ENCODE data around the gene BCCIP. TPM values are rescaled to one million over a fixed set of nuclear protein-coding genes. Genes with fewer than 3 reads are reported as not detected.

Gene BCCIP
- total RNA-seq, 1 experiment from 2014 or later = 49.3 TPM

DNA sequence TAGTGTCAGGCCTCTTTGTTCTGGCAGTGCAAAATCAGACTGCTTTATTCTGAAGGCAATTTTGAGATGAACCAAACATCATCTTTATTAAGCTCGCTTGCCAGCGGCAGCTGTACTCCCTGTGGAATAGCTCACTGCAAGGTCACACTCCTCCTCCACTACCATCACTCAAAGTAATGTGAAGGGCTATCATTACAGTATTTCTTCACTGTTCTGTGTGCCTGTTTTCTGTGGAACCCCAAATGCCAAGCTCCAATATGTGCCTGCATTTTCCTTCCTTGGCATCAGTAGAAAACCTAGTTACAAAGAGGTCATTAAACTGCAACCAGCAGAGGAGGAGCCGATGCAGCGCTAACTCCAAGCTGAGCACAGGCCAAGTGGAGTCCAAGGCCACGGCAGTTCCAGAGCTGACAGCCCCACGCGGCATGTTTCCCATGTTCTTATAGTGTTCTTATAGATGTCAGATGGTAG lies 21.4 kb downstream of the BCCIP start:
- Mint-ChIP-seq H3K4me1 (ENCODE audit: low read depth, unreplicated experiment) (no peaks in the 10 kb centered on the region), H3K4me3 (ENCODE audit: low read depth, unreplicated experiment) (no peak overlapping the region), H3K9me3 (ENCODE audit: low read depth, unreplicated experiment) (no peaks in the 10 kb centered on the region), H3K36me3 (ENCODE audit: insufficient read depth, unreplicated experiment) (peaks cover 11% of the 10 kb centered on the region), H3K27ac (ENCODE audit: unreplicated experiment) (no peak overlapping the region), H3K27me3 (ENCODE audit: unreplicated experiment) (no peaks in the 10 kb centered on the region)
- no TSS peak for BruUV-seq (replicated peaks)
- DNase-seq = no peak
- intact Hi-C loops (cut with micrococcal nuclease; ENCODE audit: unreplicated experiment) = no loop called here
- CTCF ChIA-PET = no interaction called here
- TF ChIP-seq, protein P1, sequence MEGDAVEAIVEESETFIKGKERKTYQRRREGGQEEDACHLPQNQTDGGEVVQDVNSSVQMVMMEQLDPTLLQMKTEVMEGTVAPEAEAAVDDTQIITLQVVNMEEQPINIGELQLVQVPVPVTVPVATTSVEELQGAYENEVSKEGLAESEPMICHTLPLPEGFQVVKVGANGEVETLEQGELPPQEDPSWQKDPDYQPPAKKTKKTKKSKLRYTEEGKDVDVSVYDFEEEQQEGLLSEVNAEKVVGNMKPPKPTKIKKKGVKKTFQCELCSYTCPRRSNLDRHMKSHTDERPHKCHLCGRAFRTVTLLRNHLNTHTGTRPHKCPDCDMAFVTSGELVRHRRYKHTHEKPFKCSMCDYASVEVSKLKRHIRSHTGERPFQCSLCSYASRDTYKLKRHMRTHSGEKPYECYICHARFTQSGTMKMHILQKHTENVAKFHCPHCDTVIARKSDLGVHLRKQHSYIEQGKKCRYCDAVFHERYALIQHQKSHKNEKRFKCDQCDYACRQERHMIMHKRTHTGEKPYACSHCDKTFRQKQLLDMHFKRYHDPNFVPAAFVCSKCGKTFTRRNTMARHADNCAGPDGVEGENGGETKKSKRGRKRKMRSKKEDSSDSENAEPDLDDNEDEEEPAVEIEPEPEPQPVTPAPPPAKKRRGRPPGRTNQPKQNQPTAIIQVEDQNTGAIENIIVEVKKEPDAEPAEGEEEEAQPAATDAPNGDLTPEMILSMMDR (IDR thresholded peaks at IDR 0.05; ENCODE audit: unreplicated experiment) = no peak

GRCh38 chr10:125845617-125846016 lies 22.3 kb downstream of the BCCIP start:
- Mint-ChIP-seq H3K27me3 (ENCODE audit: unreplicated experiment) (no peaks in the 10 kb centered on the region), H3K36me3 (ENCODE audit: insufficient read depth, unreplicated experiment) (peaks cover 17% of the 10 kb centered on the region), H3K4me3 (ENCODE audit: low read depth, unreplicated experiment) (no peak overlapping the region), H3K4me1 (ENCODE audit: low read depth, unreplicated experiment) (no peaks in the 10 kb centered on the region), H3K9me3 (ENCODE audit: low read depth, unreplicated experiment) (no peaks in the 10 kb centered on the region), H3K27ac (ENCODE audit: unreplicated experiment) (no peak overlapping the region)
- CTCF ChIA-PET = no interaction called here
- TF ChIP-seq, protein P1 (IDR thresholded peaks at IDR 0.05; ENCODE audit: unreplicated experiment) = no peak
- no peak for DNase-seq
- no TSS peak for BruUV-seq (replicated peaks)
- intact Hi-C loops (cut with micrococcal nuclease; ENCODE audit: unreplicated experiment) = no loop called here

DNA sequence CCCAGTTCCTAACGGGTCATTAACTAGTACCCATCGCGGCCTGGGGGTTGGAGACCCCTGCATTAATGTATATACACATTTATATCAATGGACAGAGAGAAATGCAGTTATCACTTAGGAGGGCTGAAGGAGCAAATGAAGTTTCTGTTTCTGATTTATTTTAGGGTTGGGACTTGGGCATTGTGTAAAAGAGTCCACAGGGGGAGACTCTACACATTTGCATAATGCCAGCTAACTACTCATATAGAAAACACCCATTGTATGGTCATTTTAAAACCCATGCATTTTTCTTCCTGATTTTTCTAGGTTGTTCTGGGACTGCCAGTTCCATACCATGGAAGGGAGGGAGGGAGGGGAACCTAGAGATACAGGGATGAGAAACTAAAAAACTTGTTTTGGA lies 23.5 kb downstream of the BCCIP start:
- Mint-ChIP-seq H3K27ac (ENCODE audit: unreplicated experiment) (no peak overlapping the region), H3K4me3 (ENCODE audit: low read depth, unreplicated experiment) (no peak overlapping the region), H3K9me3 (ENCODE audit: low read depth, unreplicated experiment) (no peaks in the 10 kb centered on the region), H3K27me3 (ENCODE audit: unreplicated experiment) (no peaks in the 10 kb centered on the region), H3K36me3 (ENCODE audit: insufficient read depth, unreplicated experiment) (peaks cover 21% of the 10 kb centered on the region), H3K4me1 (ENCODE audit: low read depth, unreplicated experiment) (no peaks in the 10 kb centered on the region)
- TF ChIP-seq, protein P1 (IDR thresholded peaks at IDR 0.05; ENCODE audit: unreplicated experiment) = no peak
- intact Hi-C loops (cut with micrococcal nuclease; ENCODE audit: unreplicated experiment) = no loop called here
- CTCF ChIA-PET = no interaction called here
- DNase-seq = no peak
- BruUV-seq (replicated peaks) = no TSS peak

DNA sequence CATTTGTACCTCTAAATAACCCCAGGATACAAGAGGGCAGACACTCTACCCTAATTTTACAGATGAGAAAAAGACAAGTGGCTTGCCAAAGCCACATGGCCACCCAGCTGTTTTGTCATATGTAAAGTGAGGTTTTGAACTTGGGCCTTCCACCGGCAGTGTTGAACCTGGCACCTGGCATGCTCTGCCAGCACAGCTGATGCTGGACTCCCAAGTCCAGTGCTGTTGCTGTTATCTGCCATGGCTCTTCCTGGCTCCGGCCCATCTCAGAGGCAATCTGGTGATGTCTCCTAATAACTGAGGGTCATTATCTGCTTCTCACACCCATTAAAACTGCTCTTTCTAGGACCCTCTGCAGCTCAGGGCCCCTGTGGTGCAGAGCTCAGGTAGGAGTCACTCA lies 25.0 kb downstream of the BCCIP start:
- H3K27me3 Mint-ChIP-seq (ENCODE audit: unreplicated experiment) = no peaks in the 10 kb centered on the region
- no peak for DNase-seq
- intact Hi-C loops (cut with micrococcal nuclease; ENCODE audit: unreplicated experiment) = no loop called here
- no peak overlapping the region for H3K4me3 Mint-ChIP-seq (ENCODE audit: low read depth, unreplicated experiment)
- peaks cover 23% of the 10 kb centered on the region for H3K36me3 Mint-ChIP-seq (ENCODE audit: insufficient read depth, unreplicated experiment)
- CTCF ChIA-PET = no interaction called here
- TF ChIP-seq, protein P1 (IDR thresholded peaks at IDR 0.05; ENCODE audit: unreplicated experiment) = no peak
- no peaks in the 10 kb centered on the region for H3K9me3 Mint-ChIP-seq (ENCODE audit: low read depth, unreplicated experiment)
- no peak overlapping the region for H3K27ac Mint-ChIP-seq (ENCODE audit: unreplicated experiment)
- H3K4me1 Mint-ChIP-seq (ENCODE audit: low read depth, unreplicated experiment) = no peaks in the 10 kb centered on the region
- no TSS peak for BruUV-seq (replicated peaks)
